ENCODE data around the gene KLHL40.

DNA sequence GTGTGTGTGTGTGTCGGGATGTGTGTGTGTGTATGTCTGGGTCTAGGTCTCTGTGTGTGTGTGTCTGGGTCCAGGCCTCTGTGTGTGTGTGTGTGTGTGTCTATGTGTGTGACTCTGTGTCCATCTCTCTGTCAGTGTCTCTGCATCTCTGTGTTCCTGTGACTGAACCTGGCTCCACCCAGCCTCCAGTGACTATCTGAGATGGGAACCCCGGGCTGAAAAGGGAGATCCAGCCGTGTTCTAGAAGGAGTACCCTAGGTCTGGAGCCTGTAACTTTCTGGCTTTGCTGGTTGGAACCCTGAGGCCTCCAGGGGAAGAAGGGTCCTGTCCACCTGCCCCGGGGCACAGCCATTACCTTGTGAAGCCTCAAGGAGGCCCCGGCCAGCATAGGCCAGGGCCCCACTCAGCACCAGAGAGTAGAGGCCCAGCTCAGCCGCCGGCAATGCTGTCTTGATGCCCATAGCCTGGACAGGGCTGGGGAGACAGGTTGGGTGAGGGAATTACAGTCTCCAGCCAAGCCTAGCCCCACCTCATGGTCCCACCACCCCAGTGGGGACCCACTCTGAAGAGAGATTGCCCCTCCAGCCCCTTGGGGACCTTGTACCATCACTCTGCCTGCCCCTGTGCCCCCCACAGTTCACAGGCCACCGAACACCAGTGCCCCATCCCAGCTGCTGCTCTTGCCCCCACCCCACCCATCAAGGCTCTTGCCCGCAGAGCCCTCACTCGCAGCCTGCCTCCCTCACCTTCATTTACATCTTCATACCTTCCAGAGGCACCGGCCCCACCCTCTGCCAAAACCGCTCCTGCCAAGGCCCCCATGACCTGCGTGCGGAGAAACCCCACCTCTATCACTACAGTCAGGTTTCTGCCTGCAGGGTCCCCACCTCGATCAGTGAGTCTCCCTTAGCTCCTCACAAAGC lies 15.3 kb downstream of the KLHL40 start:
- no peak for TF ChIP-seq ZNF274 (IDR thresholded peaks at IDR 0.05; ENCODE audit: insufficient read depth, insufficient read length)
- TF ChIP-seq, protein P1, sequence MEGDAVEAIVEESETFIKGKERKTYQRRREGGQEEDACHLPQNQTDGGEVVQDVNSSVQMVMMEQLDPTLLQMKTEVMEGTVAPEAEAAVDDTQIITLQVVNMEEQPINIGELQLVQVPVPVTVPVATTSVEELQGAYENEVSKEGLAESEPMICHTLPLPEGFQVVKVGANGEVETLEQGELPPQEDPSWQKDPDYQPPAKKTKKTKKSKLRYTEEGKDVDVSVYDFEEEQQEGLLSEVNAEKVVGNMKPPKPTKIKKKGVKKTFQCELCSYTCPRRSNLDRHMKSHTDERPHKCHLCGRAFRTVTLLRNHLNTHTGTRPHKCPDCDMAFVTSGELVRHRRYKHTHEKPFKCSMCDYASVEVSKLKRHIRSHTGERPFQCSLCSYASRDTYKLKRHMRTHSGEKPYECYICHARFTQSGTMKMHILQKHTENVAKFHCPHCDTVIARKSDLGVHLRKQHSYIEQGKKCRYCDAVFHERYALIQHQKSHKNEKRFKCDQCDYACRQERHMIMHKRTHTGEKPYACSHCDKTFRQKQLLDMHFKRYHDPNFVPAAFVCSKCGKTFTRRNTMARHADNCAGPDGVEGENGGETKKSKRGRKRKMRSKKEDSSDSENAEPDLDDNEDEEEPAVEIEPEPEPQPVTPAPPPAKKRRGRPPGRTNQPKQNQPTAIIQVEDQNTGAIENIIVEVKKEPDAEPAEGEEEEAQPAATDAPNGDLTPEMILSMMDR (IDR thresholded peaks at IDR 0.05 in 2 of 3, conservative IDR thresholded peaks at IDR 0.05 in 1 of 3; ENCODE audit: control insufficient read depth in 2 of 3, extremely low read depth in 1 of 3, insufficient read depth in 1 of 3, low read depth in 3 of 3, low read length in 3 of 3): no peak
- TF ChIP-seq ZZZ3 (IDR thresholded peaks at IDR 0.05; ENCODE audit: control insufficient read depth, insufficient read length, low read depth): no peak
- TF ChIP-seq BHLHE40 (IDR thresholded peaks at IDR 0.05; ENCODE audit: borderline replicate concordance in 1 of 2, low read depth in 2 of 2, low read length in 1 of 2): no peak
- TF ChIP-seq CHD2 (IDR thresholded peaks at IDR 0.05; ENCODE audit: borderline replicate concordance, low read depth, low read length): no peak
- TF ChIP-seq EZH2 (IDR thresholded peaks at IDR 0.05; ENCODE audit: borderline replicate concordance, control insufficient read depth, low read depth, low read length): no peak
